Measurements from ENCODE around the gene POLE3.
"Not testable (repeated sequence)": the region's sequence is repeated elsewhere in the genome, so short reads cannot be mapped to it uniquely, and the experiment has no call there.

Gene POLE3

DNA sequence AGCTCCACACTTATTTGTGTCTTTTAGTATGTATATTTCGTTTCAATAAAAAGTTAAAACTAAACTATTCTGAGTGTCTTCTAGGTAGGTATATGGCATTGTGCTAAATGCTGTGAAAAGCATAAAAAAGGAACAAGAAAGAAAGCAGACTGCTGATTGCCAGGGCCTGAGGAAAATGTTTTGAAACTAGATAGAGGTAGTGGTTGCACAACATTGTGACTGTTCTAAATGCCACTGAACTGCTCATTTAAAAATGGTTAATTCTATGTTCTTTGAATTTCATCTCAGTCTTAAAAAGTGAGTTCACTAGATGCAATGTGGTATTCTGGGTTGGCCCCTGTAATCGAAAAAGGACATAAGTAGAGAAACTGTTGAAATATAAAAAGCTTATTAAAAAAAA lies 6.8 kb downstream of the POLE3 start:
- no peak for DNase-seq (ENCODE audit: low read depth)

DNA sequence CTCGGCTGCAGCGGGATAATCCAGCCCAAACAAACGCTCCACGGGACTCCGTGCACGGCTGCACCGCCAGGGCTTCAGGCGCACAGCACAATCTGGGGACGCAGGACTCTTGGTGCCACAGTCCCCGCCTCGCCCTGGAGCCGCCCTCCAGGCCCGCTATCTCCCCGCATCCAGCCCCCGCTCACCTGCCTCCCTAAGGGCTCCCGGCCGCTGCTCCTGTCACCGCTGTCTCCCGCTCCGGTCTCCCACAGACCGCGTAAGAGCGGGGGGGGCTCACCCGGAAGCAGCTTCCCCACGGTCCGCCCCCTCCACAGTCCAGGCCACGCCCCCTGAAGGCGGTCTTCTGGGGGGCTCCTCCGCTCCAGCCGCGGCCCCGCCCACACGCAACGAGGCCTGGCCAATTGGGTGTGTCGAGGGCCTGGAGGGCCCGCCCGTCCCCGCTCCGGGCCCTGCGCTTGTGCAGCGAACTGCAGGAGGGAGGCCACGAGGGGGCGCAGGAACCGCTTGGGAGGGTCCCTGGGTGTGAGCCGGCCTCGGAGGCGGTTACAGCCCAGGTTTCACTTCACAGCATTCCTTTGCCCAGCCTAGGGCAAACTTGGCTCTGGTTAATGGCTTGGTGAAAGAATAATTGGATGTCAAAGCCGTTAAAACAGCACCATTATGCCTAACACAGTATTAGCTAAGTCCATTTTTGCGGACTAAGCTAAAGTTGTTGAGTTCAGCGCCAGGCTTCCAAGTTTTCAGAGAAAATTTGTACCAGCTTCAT lies 9.3 kb downstream of the POLE3 start, which contains the start of gene ALAD:
Gene ALAD (minus strand): TSS at position 258 of the 766 bp plus-strand sequence. CDS start 7,725 bp downstream, outside the sequence.
- peak; percentile 75 for DNase-seq (ENCODE audit: low read depth)

DNA sequence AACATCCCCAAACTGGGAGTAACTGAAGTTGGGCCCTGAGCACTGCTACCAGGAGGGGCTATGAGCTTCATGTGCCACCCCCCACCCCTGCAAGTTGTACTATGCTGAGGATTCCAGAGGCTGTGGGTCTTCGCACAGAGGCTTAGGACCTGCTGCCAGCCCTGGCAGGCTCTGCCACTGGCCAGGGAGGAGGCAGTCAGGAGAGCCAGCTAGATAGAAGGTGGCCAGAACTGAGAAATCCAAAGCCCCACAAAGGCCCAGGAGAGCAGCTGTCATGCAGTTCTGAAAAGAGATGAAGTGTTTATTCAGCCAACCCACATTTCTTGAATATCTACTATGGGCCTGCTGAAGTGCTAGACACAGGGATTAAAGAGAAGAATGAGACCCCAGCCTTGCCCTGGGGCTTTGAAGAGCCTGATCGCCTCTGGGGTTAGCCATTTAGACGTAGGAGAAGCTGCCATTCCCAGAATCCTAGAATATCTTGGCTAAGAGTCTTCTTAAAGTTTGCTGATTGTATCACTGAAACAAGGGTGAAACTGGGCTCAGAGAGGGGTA lies 10.8 kb downstream of the POLE3 start:
- no peak for DNase-seq (ENCODE audit: low read depth)

DNA sequence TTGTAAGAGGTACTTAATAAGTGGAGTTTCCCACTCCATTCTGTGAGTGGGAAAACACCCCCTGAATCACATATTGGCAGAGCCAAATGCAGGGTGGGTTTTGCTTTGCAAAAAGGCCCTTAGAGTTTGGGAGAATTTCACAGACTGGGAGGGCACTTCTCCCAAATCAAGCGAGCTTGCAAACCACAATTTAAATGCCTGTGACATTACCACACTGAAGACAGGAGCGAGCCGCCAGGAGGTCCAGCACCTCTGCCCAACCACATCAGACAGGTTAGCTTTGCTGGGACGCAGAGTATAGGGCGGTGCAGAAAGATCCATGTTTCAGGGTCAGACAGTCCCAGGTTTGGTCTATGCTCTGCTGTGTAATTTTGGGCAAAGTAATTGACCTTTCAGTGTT lies 11.7 kb downstream of the POLE3 start:
- no peak for DNase-seq (ENCODE audit: low read depth)

DNA sequence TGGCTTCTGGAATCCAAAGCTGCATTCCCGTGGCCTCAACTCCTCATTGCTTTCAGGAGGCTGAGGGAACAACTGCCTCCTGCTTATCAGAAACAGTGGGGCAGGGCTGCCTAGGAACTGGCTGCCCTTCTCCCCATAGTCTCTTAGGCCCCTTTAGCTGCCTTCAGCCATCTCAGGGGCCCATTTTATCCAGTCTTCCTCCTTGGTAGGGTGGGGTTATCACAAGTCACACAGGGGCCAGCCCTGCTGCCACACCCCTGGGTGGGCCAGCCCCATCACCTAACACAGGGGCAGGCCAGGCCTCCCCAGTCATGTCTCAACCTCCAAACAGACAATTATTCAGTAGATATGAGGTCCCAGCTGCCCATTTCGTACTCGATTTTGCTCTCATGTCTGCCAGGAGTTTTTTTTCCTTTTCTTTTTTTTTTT lies 13.3 kb downstream of the POLE3 start:
- DNase-seq (ENCODE audit: low read depth), result no peak

DNA sequence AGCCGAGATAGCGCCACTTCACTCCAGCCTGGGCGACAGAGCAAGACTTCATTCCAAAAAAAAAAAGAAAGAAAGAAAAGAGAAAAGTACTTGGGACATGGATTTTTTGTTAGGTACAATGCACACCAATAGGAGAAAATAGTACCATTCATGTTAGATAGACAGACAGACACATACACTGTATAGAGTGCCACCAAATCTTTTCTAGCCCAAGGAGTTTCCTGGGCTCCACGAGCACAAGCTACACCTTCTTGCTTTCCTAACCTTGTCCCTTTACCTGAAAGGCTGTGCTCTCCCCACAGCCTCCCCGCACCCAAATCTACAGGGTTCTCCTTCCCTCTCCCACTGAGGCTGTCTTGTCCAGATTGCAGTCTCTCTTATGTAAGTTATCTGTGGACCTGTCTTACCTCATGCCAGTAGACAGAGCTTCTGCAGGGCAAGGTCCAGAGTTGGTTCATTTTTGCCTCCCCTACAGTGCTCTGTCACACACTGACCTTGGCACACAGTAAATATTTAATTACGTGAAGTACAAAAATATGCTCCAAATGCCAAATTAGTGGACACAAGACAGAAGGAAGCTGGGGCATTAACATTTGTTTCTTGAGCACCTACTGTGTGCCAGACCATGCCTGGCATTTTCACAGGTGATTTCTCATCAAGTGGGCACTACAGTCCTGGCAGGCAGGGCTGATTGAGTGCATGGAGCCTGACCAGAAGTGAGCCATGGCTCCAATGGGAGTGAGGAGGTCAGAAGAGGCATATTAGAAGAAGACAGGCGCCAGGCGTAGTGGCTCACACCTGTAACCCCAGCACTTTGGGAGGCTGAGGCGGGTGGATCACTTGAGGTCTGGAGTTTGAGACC lies 15.2 kb downstream of the POLE3 start:
- DNase-seq (ENCODE audit: low read depth), result no peak

DNA sequence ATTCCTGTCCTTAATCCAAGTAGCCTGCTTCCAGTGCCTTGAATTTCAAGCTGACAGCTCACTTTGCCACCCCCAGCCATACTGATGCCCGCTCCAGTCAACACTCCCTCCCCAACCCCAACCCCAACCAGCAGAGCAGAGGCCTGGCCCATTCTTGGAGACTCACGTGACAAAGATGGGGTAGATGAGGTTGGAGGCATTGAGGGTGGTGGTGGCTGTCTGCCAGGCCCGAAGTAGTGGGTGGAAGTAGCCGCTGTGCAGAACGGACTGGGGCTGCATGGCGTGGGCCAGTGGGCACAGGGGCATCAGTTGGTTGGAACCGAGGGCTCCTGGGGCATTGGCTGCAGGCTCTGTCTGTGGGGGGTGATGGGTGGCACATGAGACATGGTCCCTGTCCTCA lies 17.2 kb downstream of the POLE3 start:
- DNase-seq (ENCODE audit: low read depth), result no peak

DNA sequence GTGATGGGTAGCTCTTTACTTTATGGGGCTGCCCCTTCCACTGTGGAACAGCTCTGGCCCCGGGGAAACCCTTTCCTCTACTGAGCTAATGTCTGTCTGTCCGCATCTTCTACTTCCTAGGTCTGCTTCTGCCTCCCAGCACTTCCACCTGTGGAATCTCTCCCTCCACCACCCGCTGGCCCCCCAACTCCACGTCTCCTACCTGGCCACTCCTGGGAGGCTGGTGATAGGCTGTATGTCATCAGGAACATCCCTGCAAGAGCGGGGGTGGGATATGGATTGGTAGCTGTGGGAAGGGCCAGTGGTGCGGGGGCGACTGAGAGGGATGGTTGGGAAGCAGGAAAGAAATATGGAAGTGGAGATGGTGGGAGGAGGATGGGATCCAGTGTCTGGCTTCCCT lies 18.6 kb downstream of the POLE3 start:
- DNase-seq (ENCODE audit: low read depth), result no peak

DNA sequence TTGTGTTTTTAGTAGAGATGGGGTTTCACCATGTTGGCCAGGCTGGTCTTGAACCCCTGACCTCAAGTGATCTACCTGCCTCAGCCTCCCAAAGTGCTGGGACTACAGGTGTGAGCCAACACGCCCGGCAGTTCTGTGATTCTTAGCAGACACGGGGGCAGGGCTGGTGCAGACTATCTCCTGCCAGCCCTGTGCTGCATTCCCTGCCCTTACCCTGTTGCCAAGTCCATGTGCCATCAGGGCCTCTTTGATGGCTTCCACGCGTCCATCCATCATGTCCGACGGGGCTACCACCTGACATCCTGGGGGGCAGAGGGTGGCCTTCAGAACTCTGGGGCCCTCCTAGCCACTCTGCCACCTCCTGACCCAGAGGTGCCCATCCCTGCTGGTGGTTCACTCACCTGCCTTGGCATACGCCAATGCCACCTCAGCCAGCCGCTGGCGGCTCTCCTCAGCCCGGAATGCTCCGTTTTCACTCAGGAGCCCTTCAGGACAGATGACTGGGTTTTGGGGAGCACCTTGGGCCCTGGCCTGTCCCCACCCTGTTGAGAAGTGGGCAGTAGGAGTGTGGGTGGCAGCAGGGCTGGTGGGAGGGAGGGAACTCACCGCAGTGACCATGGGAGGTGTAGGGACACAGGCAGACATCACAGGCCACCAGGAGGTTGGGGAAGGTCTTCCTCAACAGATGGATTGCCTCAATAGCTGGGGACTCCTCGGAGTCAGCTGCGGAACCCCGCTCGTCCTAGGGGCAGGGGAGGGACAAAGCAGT lies 20.1 kb downstream of the POLE3 start:
- no peak for DNase-seq (ENCODE audit: low read depth)

DNA sequence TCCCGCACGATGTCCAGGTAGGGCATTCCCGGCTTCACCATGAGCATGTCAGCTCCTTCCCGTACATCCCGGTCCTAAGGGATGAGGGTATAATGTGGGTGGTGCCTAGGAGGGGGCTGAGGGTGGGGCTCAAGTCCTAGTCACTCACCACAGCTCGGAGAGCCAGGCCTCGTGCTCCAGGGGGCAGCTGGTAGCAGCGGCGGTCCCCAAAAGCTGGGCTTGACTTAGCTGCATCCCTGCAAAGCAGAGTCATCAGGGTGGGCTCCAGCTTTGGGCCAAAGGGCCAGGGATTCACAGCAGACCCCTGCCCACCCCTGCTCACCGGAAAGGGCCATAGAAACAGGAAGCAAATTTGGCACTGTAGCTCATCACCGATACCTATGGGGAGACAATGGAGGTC lies 21.0 kb downstream of the POLE3 start:
- no peak for DNase-seq (ENCODE audit: low read depth)

DNA sequence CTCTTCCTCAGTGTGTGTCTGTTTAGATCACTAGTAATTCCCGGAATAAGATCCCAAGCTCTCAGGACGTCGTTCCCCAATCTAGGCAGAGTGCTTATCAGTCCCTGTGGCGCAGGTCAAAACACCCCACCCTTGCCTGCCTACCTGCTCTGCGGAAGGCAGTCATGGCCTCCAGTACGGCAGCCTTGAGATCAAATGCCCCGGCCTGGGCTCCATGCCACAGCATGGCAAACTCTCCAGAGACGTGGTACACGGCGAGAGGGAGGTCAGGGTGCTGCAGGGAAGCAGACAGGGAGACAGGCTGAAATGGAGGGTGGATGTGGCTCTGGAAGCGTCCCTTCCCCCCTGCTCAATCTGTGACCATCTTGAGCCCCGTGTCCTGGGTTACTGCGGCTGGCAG lies 21.6 kb downstream of the POLE3 start:
- no peak for DNase-seq (ENCODE audit: low read depth)

DNA sequence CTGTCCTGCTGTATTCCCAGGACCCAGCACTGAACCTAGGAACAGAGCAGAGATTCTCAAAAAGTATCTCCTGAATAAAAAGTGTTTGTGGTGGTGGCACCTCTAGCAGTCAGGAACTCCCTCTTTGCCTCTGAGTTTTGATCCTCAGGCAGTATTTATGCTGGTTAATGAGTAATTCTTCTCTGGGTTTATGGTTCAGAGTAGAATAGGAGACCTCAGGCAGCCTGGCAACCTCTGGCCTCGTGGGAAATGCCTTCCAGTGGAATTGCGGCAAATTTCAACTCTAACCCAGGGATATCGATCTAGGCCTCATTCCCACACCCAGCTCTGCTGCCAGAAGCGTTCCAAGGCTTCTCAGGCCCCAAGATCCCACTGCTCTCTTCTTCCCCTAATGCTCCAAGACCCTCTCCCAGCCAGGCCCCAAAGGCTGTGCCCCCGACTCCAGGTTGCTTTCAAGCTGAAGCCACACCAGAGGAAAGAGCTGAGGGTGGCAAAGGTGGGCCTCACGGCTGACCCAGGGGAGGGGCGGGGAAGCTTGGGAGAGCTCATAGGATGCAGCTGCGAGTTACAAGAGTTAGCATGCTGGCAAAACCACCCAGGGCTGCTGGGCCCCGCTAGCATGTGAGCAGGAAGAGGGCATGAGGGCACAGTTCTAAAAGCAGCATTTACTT lies 22.8 kb downstream of the POLE3 start:
- no peak for DNase-seq (ENCODE audit: low read depth)

DNA sequence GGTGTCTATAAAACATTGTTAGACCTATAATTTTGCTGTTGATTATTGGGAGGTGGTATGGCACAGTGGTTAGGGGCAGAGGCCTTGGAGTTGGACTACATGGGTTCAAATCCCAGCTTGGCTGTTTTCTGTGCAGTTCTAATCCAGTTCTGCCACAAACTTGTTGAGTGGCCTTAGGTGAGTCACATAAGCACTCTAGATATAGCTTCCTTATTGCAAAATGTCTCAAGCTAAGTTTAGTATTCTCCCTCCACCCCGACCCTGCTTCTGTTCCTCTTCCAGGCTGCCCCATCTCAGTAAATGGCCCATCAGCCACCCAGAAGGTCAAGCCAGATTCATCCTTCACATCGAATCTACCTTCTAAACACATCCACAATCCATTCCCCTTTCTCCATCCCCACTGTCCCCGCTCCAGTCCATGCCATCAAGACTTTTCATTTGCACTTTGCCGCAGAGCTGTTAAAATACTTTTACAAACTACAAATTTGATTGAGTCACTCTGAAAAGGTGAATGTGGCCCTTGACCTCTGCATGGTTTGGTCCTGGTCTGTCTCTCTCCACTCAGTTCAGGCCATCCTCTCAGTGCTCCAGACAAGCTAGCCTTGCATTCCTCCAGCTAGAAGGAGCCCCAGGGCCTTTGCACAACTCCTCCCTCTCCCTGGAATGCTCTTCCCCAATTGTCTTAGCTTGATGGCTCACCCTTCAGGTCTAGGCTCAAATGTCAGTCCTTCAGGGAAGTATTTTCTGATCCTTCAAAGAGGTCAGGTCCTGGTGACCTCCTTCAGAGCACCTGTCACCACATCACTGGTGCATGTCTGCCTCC lies 23.7 kb downstream of the POLE3 start:
- DNase-seq (ENCODE audit: low read depth), result no peak

DNA sequence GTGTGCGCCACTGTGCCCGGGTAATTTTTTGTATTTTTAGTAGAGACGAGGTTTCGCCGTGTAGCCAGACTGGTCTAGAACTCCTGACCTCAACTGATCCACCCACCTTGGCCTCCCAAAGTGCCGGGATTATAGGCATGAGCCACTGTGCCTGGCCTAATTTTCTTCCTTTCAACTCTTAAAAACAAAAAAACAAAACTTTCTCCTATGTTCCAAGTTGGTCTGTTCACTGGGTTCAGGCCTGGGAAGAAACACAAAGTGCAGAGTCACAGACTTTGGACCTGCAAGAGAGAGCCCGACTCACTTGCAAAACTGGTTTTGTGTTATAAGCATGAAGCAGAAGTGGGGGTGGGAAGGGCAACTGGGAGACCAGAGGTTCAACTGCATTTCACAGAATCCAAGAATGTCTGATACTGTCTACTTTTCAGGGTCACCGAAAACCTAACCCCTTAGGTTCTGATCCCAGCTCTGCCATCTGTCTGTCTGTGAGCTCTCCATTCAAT lies 28.5 kb downstream of the POLE3 start:
- no peak for DNase-seq (ENCODE audit: low read depth)

DNA sequence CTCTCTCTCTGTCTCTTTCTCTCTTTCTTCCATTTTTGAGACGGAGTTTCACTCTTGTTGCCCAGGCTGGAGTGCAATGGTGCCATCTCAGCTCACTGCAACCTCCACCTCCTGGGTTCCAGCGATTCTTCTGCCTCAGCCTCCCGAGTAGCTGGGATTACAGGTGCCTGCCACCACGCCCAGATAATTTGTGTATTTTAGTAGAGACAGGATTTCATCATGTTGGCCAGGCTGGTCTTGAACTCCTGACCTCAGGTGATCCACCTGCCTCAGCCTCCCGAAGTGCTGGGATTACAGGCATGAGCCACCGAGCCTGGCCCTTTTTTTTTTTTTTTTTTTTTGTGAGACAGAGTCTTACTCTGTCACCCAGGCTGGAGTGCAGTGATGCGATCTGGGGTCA lies 29.0 kb downstream of the POLE3 start:
- not testable (repeated sequence) for DNase-seq (ENCODE audit: low read depth)

DNA sequence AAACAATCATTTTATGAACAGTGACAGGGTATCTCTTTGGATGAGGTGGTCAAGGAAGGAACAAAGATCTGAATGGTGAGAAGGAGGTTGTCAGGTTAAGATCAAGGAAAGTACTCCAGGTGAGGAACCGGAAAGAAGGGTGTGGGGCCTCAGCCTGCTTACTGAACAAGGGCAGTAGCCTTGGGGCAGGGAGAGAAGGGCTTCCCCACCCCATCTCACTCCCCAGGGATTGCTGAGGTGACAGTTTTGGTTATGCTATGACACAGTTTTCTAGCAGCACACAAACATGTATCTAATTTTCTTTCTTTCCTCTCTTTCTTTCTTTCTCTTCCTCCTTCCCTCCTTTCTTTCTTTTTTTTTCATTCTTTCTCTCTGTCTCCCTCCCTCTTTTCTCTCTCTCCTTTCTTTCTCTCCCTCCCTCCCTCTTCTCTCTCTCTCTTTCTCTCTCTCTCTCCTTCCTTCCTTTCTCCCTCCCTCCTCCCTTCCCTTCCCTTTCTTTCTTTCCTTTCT lies 29.6 kb downstream of the POLE3 start:
- no peak for DNase-seq (ENCODE audit: low read depth)

DNA sequence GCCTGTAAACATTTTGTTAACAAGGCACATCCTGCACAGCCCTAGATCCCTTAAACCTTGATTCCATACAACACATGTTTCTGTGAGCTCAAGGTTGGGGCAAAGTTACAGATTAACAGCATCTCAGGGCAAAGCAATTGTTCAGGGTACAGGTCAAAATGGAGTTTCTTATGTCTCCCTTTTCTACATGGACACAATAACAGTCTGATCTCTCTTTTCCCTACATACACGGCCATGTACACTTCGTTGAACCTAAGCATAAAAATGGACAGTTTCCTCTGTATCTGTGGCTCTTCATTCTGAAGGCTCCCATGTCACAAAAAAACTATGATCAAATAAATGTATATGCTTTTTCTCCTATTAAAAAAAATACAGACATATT lies 30.7 kb downstream of the POLE3 start:
- DNase-seq (ENCODE audit: low read depth), result not testable (repeated sequence)

DNA sequence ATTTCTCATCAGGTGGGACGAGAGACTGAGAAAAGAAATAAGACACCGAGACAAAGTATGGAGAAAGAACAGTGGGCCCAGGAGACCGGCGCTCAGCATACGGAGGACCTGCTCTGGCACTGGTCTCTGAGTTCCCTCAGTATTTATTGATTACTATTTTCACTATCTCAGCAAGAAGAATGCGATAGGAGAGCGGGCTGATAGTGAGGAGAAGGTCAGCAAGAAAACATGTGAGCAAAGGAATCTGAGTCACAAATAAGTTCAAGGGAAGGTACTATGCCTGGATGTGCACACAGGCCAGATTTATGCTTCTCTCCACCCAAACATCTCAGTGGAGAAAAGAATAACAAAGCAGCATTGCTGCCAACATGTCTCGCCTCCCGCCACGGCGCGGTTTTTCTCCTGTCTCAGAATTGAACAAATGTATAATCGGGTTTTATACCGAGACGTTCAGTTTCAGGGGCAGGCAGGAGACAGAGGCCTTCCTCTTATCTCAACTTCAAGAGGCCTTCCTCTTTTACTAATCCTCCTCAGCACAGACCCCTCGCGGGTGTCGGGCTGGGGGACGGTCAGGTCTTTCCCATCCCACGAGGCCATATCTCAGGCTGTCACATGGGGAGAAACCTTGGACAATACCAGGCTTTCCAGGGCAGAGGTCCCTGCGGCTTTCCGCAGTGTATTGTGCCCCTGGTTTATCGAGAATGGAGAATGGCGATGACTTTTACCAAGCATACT lies 31.2 kb downstream of the POLE3 start:
- DNase-seq (ENCODE audit: low read depth), result not testable (repeated sequence)
